Heart left ventricle (tissue), 16 donors: ENCODE results near the gene SHC1. TPM values are rescaled to one million over a fixed set of nuclear protein-coding genes. Genes with fewer than 3 reads are reported as not detected.

Source experiments
- ATAC-seq, 4 donors: fragments of 200-7000 bp; cut with Tn5 transposase; one replicate each; pipeline ENCODE4 v1.9.1; 2020 to 2022; ENCODE audit warnings: moderate library complexity in 4 of 4, mild to moderate bottlenecking in 3 of 4, moderate number of reproducible peaks in 1 of 4
- DNase-seq, 5 donors: peaks; one replicate each; pipeline ENCODE4 v3.0.0-alpha.2; 2020
- H3K27ac ChIP-seq, 12 donors: fragments of 200-600 bp; sonication (generic) in 4 of 12; one replicate each; pipeline versions ENCODE4 v1.5.0 to v1.8.0; 2016 to 2022; ENCODE audit warnings: mild to moderate bottlenecking in 2 of 12
- H3K27me3 ChIP-seq, 9 donors: fragments of 200-600 bp; sonication (generic) in 2 of 9; one replicate each; pipeline versions ENCODE4 v1.5.1 to v1.8.0; 2016 to 2022; ENCODE audit warnings: mild to moderate bottlenecking in 3 of 9
- H3K36me3 ChIP-seq, 9 donors: fragments of 200-600 bp; sonication (generic) in 2 of 9; one replicate each; pipeline versions ENCODE4 v1.5.0 to v1.8.0; 2018 to 2022; ENCODE audit warnings: mild to moderate bottlenecking in 2 of 9
- H3K4me1 ChIP-seq, 12 donors: fragments of 200-600 bp; sonication (generic) in 4 of 12; one replicate each; pipeline versions ENCODE4 v1.5.0 to v1.8.0; 2016 to 2022; ENCODE audit warnings: mild to moderate bottlenecking in 3 of 12
- H3K4me3 ChIP-seq, 12 donors: fragments of 200-600 bp; sonication (generic) in 4 of 12; one replicate each; pipeline versions ENCODE4 v1.5.0 to v1.8.0; 2017 to 2022; ENCODE audit warnings: mild to moderate bottlenecking in 9 of 12, moderate library complexity in 4 of 12
- H3K9me3 ChIP-seq, 12 donors: fragments of 200-600 bp; sonication (generic) in 4 of 12; one replicate each; pipeline versions ENCODE4 v1.5.0 to v1.8.0; 2016 to 2022; ENCODE audit warnings: mild to moderate bottlenecking in 1 of 12
- CTCF ChIP-seq, 12 donors: fragments of 200-600 bp; sonication (generic) in 4 of 12; IDR thresholded peaks; one replicate each; pipeline versions ENCODE4 v1.5.0 to v1.8.0; 2018 to 2022; ENCODE audit warnings: antibody characterized with exemption in 12 of 12, mild to moderate bottlenecking in 5 of 12
- POLR2A ChIP-seq, 2 donors: fragments of 450-650 bp; IDR thresholded peaks; one replicate each; pipeline ENCODE4 v1.6.1; 2017; ENCODE audit warnings: antibody characterized with exemption in 2 of 2, mild to moderate bottlenecking in 2 of 2, moderate library complexity in 2 of 2
- WGBS, 4 donors: extraction: QIAGEN DNeasy Blood & Tissue Kit in 2 of 4; methylation state at CpG; one replicate each; pipeline versions ENCODE4 v1.1.5 to v1.1.7; 2013 to 2018; 5-methylcytosine and 5-hydroxymethylcytosine counted together
- intact Hi-C, 10 donors: fragments of 100-400 bp; cut with DNase I; formaldehyde crosslinking; loops; one replicate each; pipeline versions ENCODE4 v1.11.1 to v1.14.2; 2022
- polyA plus RNA-seq, 2 donors: library from polyadenylated mRNA; stranded (reverse); fragments of 200-250 nt; gene quantifications; one replicate each; pipeline ENCODE4 v1.2.3, GENCODE V29; 2013
- total RNA-seq, 9 donors: library from RNA; depleted of rRNA in 2 of 9; stranded (reverse); fragments of >200 nt in 2 of 9; fragmentation: NEBNext Ultra II Directional in 3 of 9; extraction: Animal tissue kit (Norgen Biotek cat#: 25700) in 3 of 9; gene quantifications; one replicate each; pipeline versions ENCODE4 v1.1.0 to v1.2.4, GENCODE V29; 2016 to 2023
- donor health status: ischemic (EF 13 %, LVEDD 7.1; RV severe dilation, severe dysfunction).
- donor health status: healthy with polysubstance abuse.
- donor health status: DM: no; HTN: yes; CAD: no.
- donor health status: DM: no; HTN: no; CAD: no.
- donor health status: ischemic (EF 25% LVEDD 6.9; RV normal size, moderate dysfunction).
- donor health status: ischemic (EF 25% LVEDD 5.7; RV mildly dilated, moderate dysfunction).
- donor health status: healthy.
- donor health status: DM: yes; HTN: yes; CAD: no.
- donor health status: ischemic (EF 35%, LVEDD 5.7; RV mildly dilated, moderate dysfunction).
- donor health status: nonischemic (EF 11% LVEDD 7.7; RV severe dilation, severe dysfunction).
- donor health status: DM: yes; HTN: yes; CAD: no.
- donor health status: PGD.
- donor health status: ischemic (EF 29% LVEDD 5.4; RV normal size, mild dysfunction).
- donor health status: nonischemic (EF 23%, LVEDD 6.1; RV moderate dilation, normal function).

The SHC1 gene
- total and polyA plus RNA-seq, 11 donors: 23.6 to 115 (median 62.4) TPM

- Histone ChIP-seq H3K36me3 (peaks cover 0 to 14% (median 5%) of the 10 kb centered on the region in 9 donors), H3K9me3 (no peaks in the 10 kb centered on the region), H3K4me1 (peaks cover 16 to 48% (median 38%) of the 10 kb centered on the region in 12 donors), H3K4me3 (peak overlapping the region; percentile 18 to 84 (median 74)), H3K27me3 (no peaks in the 10 kb centered on the region), H3K27ac (peak overlapping the region; percentile 76 to 99 (median 98))
- no peak for TF ChIP-seq POLR2A (IDR thresholded peaks at IDR 0.05)
- no peak for TF ChIP-seq CTCF (IDR thresholded peaks at IDR 0.05)
- intact Hi-C loops: loop anchor here in 1 of 10 donors (2.0 kb wide), 1 partner anchor 25 kb away; no protein-coding TSS in a partner anchor
- DNase-seq: peak in 4 of 5 donors; percentile 61 to 75 (median 66)
- 0 to 2% (median 1%) methylated on average over 24 of the region's 24 CpGs for WGBS, 4 donors
- ATAC-seq: no peak
These were observed 5.0 kb upstream of the SHC1 start for GRCh38 chr1:154975409-154976059.

GRCh38 chr1:154974808-154975408, 4.4 kb upstream of the SHC1 start:
- ATAC-seq (peak; percentile 52 to 64 (median 62)), DNase-seq (peak; percentile 96 to 97 (median 96))
- intact Hi-C loops: loop anchor here in 4 of 10 donors (1.0 to 5.0 kb wide), 6 partner anchors 8 to 77 kb away; partner anchors contain the start of genes ZBTB7B (in 2 of the 4), ADAM15 (in 1 of the 4), FLAD1 (in 1 of the 4) and PMVK (in 1 of the 4)
- Histone ChIP-seq H3K27me3 (no peaks in the 10 kb centered on the region), H3K4me1 (peaks cover 21 to 54% (median 44%) of the 10 kb centered on the region in 12 donors), H3K27ac (peak overlapping the region; percentile 76 to 99 (median 98)), H3K36me3 (peaks cover 0 to 14% (median 5%) of the 10 kb centered on the region in 9 donors), H3K9me3 (no peaks in the 10 kb centered on the region), H3K4me3 (peak overlapping the region; percentile 18 to 84 (median 74))
- TF ChIP-seq CTCF (IDR thresholded peaks at IDR 0.05) (no peak), POLR2A (IDR thresholded peaks at IDR 0.05) (peak in 1 of 2 donors; percentile 68)
- WGBS, 4 donors: 0% methylated on average over 30 of the region's 30 CpGs

GRCh38 chr1:154974102-154974807, 3.7 kb upstream of the SHC1 start, which contains the start of gene CKS1B:
Gene CKS1B, plus strand, starts transcription at chr1:154974681. Its CDS starts 65 bp downstream, at chr1:154974746.
- Histone ChIP-seq H3K27me3 (no peaks in the 10 kb centered on the region), H3K4me1 (peaks cover 22 to 61% (median 50%) of the 10 kb centered on the region in 12 donors), H3K27ac (peak within 1 kb of the TSS; percentile 92 to 99 (median 99)), H3K9me3 (no peaks in the 10 kb centered on the region), H3K36me3 (peaks cover 0 to 13% (median 5%) of the 10 kb centered on the region in 9 donors), H3K4me3 (peak within 1 kb of the TSS; percentile 51 to 84 (median 74))
- DNase-seq: peak; percentile 95 to 99 (median 98)
- TF ChIP-seq POLR2A (IDR thresholded peaks at IDR 0.05): peak in 1 of 2 donors; percentile 51
- no peak for TF ChIP-seq CTCF (IDR thresholded peaks at IDR 0.05)
- ATAC-seq: peak; percentile 86 to 93 (median 88)
- intact Hi-C loops: loop anchor here in 4 of 10 donors (1.0 to 5.0 kb wide), 6 partner anchors 9 to 78 kb away; partner anchors contain the start of genes ZBTB7B (in 2 of the 4), ADAM15 (in 1 of the 4), FLAD1 (in 1 of the 4) and PMVK (in 1 of the 4)
- 0 to 1% (median 0%) methylated on average over 46 to 47 of the region's 47 CpGs for WGBS, 4 donors
